ENCODE measurements around the gene NELL2. TPM values are rescaled to one million over a fixed set of nuclear protein-coding genes. Genes with fewer than 3 reads are reported as not detected.

The NELL2 gene
- polyA plus RNA-seq, 3 donors = 0.09 to 0.98 (median 0.39) TPM

- H3K9ac ChIP-seq (ENCODE audit: insufficient read depth, low read length, poor library complexity, severe bottlenecking) = no peak overlapping the region
- H3K4me3 ChIP-seq (replicated peaks in 1 of 3; ENCODE audit: low read depth in 2 of 3, low read length in 3 of 3) = no peak overlapping the region
- H3K27me3 Mint-ChIP-seq (ENCODE audit: low read depth in 3 of 3) = peaks cover 0 to 2% (median 0%) of the 10 kb centered on the region in 3 donors
- no peak for DNase-seq
- no peaks in the 10 kb centered on the region for H3K9me3 ChIP-seq (replicated peaks in 1 of 2; ENCODE audit: control insufficient read depth in 1 of 2, insufficient read depth in 1 of 2, low read length in 2 of 2)
- no peak overlapping the region for H2AFZ ChIP-seq (ENCODE audit: insufficient read depth, low read depth, low read length, poor library complexity, severe bottlenecking)
- H3K4me3 Mint-ChIP-seq = no peak overlapping the region
- TF ChIP-seq, protein P1, sequence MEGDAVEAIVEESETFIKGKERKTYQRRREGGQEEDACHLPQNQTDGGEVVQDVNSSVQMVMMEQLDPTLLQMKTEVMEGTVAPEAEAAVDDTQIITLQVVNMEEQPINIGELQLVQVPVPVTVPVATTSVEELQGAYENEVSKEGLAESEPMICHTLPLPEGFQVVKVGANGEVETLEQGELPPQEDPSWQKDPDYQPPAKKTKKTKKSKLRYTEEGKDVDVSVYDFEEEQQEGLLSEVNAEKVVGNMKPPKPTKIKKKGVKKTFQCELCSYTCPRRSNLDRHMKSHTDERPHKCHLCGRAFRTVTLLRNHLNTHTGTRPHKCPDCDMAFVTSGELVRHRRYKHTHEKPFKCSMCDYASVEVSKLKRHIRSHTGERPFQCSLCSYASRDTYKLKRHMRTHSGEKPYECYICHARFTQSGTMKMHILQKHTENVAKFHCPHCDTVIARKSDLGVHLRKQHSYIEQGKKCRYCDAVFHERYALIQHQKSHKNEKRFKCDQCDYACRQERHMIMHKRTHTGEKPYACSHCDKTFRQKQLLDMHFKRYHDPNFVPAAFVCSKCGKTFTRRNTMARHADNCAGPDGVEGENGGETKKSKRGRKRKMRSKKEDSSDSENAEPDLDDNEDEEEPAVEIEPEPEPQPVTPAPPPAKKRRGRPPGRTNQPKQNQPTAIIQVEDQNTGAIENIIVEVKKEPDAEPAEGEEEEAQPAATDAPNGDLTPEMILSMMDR (IDR thresholded peaks at IDR 0.05) = no peak
- no peaks in the 10 kb centered on the region for H3K36me3 Mint-ChIP-seq
- no peak overlapping the region for H3K27ac ChIP-seq (ENCODE audit: low read depth in 1 of 2, low read length in 2 of 2)
- no peaks in the 10 kb centered on the region for H3K4me1 ChIP-seq (ENCODE audit: control insufficient read depth in 1 of 2, insufficient read depth in 2 of 2, low read length in 2 of 2)
- no CpG with 5 or more reads among the region's 3 CpGs for WGBS (ENCODE audit: insufficient coverage)
- intact Hi-C loops (cut with micrococcal nuclease) = no loop called here
- H3K79me2 ChIP-seq (ENCODE audit: insufficient read depth, low read length) = no peaks in the 10 kb centered on the region
- no peaks in the 10 kb centered on the region for H3K4me1 Mint-ChIP-seq
- H3K27ac Mint-ChIP-seq = no peak overlapping the region
- peaks cover 0 to 5% (median 0%) of the 10 kb centered on the region in 7 donors for H3K9me3 Mint-ChIP-seq
- no peaks in the 10 kb centered on the region for H3K36me3 ChIP-seq (replicated peaks in 1 of 2; ENCODE audit: control insufficient read depth in 1 of 2, insufficient read depth in 2 of 2, low read length in 2 of 2)
- H3K27me3 ChIP-seq (ENCODE audit: control insufficient read depth in 2 of 2, insufficient read depth in 2 of 2, low read length in 2 of 2) = no peaks in the 10 kb centered on the region
- no peak overlapping the region for H3K4me2 ChIP-seq (replicated peaks; ENCODE audit: extremely low read depth, low read length, poor library complexity, severe bottlenecking)
- H4K20me1 ChIP-seq (ENCODE audit: insufficient read depth, low read length) = no peaks in the 10 kb centered on the region
These were observed 332.1 kb downstream of the NELL2 start for GRCh38 chr12:44544018-44544417.

- H3K27me3 Mint-ChIP-seq (ENCODE audit: low read depth in 3 of 3) = peaks cover 0 to 2% (median 0%) of the 10 kb centered on the region in 3 donors
- H3K4me2 ChIP-seq (replicated peaks; ENCODE audit: extremely low read depth, low read length, poor library complexity, severe bottlenecking) = no peak overlapping the region
- no peaks in the 10 kb centered on the region for H3K79me2 ChIP-seq (ENCODE audit: insufficient read depth, low read length)
- H3K9me3 ChIP-seq (replicated peaks in 1 of 2; ENCODE audit: control insufficient read depth in 1 of 2, insufficient read depth in 1 of 2, low read length in 2 of 2) = no peaks in the 10 kb centered on the region
- WGBS (ENCODE audit: insufficient coverage) = no CpG with 5 or more reads among the region's 1 CpG
- no peaks in the 10 kb centered on the region for H3K36me3 Mint-ChIP-seq
- H3K27me3 ChIP-seq (ENCODE audit: control insufficient read depth in 2 of 2, insufficient read depth in 2 of 2, low read length in 2 of 2) = no peaks in the 10 kb centered on the region
- H3K4me3 Mint-ChIP-seq = no peak overlapping the region
- H4K20me1 ChIP-seq (ENCODE audit: insufficient read depth, low read length) = no peaks in the 10 kb centered on the region
- H3K4me3 ChIP-seq (replicated peaks in 1 of 3; ENCODE audit: low read depth in 2 of 3, low read length in 3 of 3) = no peak overlapping the region
- H3K9me3 Mint-ChIP-seq = peaks cover 0 to 5% (median 0%) of the 10 kb centered on the region in 7 donors
- no peak overlapping the region for H3K27ac Mint-ChIP-seq
- no peaks in the 10 kb centered on the region for H3K36me3 ChIP-seq (replicated peaks in 1 of 2; ENCODE audit: control insufficient read depth in 1 of 2, insufficient read depth in 2 of 2, low read length in 2 of 2)
- H3K4me1 ChIP-seq (ENCODE audit: control insufficient read depth in 1 of 2, insufficient read depth in 2 of 2, low read length in 2 of 2) = no peaks in the 10 kb centered on the region
- TF ChIP-seq, protein P1 (IDR thresholded peaks at IDR 0.05) = no peak
- H3K4me1 Mint-ChIP-seq = no peaks in the 10 kb centered on the region
- intact Hi-C loops (cut with micrococcal nuclease) = no loop called here
- no peak overlapping the region for H3K27ac ChIP-seq (ENCODE audit: low read depth in 1 of 2, low read length in 2 of 2)
- no peak overlapping the region for H3K9ac ChIP-seq (ENCODE audit: insufficient read depth, low read length, poor library complexity, severe bottlenecking)
- DNase-seq = no peak
- H2AFZ ChIP-seq (ENCODE audit: insufficient read depth, low read depth, low read length, poor library complexity, severe bottlenecking) = no peak overlapping the region
These were observed 333.4 kb downstream of the NELL2 start for GRCh38 chr12:44542716-44543115.

Measured in CD14-positive monocyte (primary cell).